SU-DHL-6 (cell line): ENCODE results near the gene SATL1.
A peak's percentile ranks its signal among the peaks of the same experiment; 100 is the strongest.

Experiments
- H2AFZ ChIP-seq: fragments of 200-600 bp; sonication (generic); 2 replicates; pipeline ENCODE4 v1.6.1; 2014; ENCODE audit warnings: low read depth, mild to moderate bottlenecking, moderate library complexity, mixed read lengths, antibody characterized with exemption, low read length; ENCODE audit not compliant: severe bottlenecking
- H3F3A ChIP-seq: fragments of 200-600 bp; shearing (Covaris generic); 2 replicates; pipeline ENCODE4 v1.6.0; 2016; ENCODE audit warnings: antibody characterized with exemption, mild to moderate bottlenecking; ENCODE audit not compliant: insufficient read depth
- H3K27ac ChIP-seq: fragments of 200-600 bp; sonication (generic); 2 replicates; pipeline ENCODE4 v1.5.1; 2016; ENCODE audit warnings: low read depth, mild to moderate bottlenecking, low read length, moderate library complexity, mixed read lengths
- H3K27me3 ChIP-seq: fragments of 200-600 bp; sonication (generic), shearing (Covaris generic); 2 replicates; pipeline ENCODE4 v1.6.0; 2014; ENCODE audit warnings: mild to moderate bottlenecking, low read length
- H3K36me3 ChIP-seq: fragments of 200-600 bp; sonication (generic); 2 replicates; pipeline ENCODE4 v1.6.1; 2014; ENCODE audit warnings: mild to moderate bottlenecking, low read length, mixed read lengths
- H3K4me2 ChIP-seq: fragments of 300-600, 200-600 bp; shearing (Covaris generic), sonication (generic); 2 replicates; pipeline ENCODE4 v1.6.0; 2014; ENCODE audit warnings: low read length, low read depth, mild to moderate bottlenecking; ENCODE audit not compliant: poor library complexity, severe bottlenecking
- H3K4me3 ChIP-seq: fragments of 200-600 bp; sonication (generic); 2 replicates; pipeline ENCODE4 v1.5.1; 2014; ENCODE audit warnings: antibody characterized with exemption, low read length, mild to moderate bottlenecking, mixed read lengths; ENCODE audit not compliant: insufficient read depth, poor library complexity, severe bottlenecking
- H3K79me2 ChIP-seq: fragments of 200-600 bp; sonication (generic); 2 replicates; pipeline ENCODE4 v1.6.1; 2014; ENCODE audit warnings: mild to moderate bottlenecking, low read length, moderate library complexity; ENCODE audit not compliant: insufficient read depth
- H3K9ac ChIP-seq: fragments of 200-600 bp; sonication (generic); 2 replicates; pipeline ENCODE4 v1.7.0; 2014; ENCODE audit warnings: mild to moderate bottlenecking, low read length
- H3K9me2 ChIP-seq: fragments of 200-600 bp; sonication (generic); replicated peaks from 2 replicates; pipeline ENCODE4 v1.6.1; 2014; ENCODE audit warnings: low read length; ENCODE audit not compliant: insufficient read depth
- H3K9me3 ChIP-seq: fragments of 200-600 bp; sonication (generic); 2 replicates; pipeline ENCODE4 v1.6.1; 2014; ENCODE audit warnings: low read length, mixed read lengths; ENCODE audit not compliant: insufficient read depth
- H4K20me1 ChIP-seq: fragments of 200-600 bp; sonication (generic); 2 replicates; pipeline ENCODE4 v1.6.1; 2014; ENCODE audit warnings: low read depth, mild to moderate bottlenecking, antibody characterized with exemption, low read length, moderate library complexity, mixed read lengths
- EZH2phosphoT487 ChIP-seq: fragments of 200-600 bp; sonication (generic), shearing (Covaris generic); conservative IDR thresholded peaks from 2 replicates; pipeline ENCODE4 v1.6.1; 2018; ENCODE audit warnings: mild to moderate bottlenecking, antibody characterized with exemption, low read length, moderate library complexity, mixed read lengths
- TF ChIP-seq, protein P1 (sequence below): fragments of 200-600 bp; sonication (generic); IDR thresholded peaks from one replicate; pipeline ENCODE4 v1.5.1; 2017; ENCODE audit warnings: antibody characterized with exemption, mild to moderate bottlenecking, low read length, moderate library complexity; ENCODE audit not compliant: insufficient read depth, poor library complexity, severe bottlenecking

SATL1 gene

DNA sequence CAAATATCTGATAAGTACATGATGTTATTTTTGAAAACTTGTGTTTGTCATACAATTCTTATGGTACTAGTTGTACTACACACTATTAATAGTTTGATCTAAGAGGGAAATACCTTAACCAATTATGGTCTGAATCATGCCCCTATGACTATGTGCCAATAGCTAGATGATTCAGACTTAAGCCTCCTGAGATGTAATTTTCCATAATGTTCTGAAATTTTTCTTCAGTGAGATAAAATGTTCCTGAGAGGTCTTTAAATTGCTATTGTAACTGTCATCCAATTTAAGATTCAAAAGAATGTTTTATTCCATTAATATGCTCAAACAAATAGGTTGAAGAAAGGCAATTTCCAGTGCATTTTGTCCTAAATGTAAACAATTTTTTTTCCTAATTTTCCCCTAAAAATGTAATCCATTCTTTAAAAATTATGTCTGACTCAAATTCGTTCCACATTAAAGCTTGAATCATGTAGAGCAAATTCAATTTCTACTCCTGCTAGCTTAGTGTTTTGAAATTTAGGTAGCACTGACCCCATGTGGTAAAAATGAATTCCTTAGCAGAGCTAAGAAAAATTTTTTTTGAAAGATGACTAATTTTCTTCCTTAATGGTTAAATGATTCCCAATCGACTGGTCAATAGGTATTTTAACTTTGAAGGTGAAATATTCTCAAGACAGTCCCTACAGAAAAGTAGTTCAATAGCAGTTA, 190.8 kb downstream of the SATL1 start:
- no peak overlapping the region for H3K4me2 ChIP-seq

DNA sequence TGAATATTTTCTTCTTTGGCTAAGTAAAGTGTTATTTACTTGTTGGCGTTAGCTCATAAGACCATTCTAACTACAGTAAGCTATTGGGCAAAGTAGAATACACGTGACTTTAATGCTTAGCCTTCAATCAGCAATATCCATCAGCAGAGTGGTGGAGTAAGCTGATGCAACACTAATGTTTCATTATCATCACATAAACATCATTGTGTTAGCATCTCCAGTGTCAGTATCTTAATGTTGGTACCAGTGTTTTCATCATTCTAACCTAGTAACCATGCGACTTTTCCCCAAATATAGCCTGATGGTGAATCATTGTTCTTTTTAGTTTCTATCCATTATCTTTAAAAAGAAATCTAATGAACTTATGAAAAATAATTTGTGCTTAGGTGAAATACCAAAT, 191.4 kb downstream of the SATL1 start:
- Histone ChIP-seq H3K4me3 (no peak overlapping the region), H4K20me1 (no peaks in the 10 kb centered on the region), H3K27ac (no peak overlapping the region), H3F3A (no peaks in the 10 kb centered on the region), H3K9me3 (no peaks in the 10 kb centered on the region), H3K79me2 (no peaks in the 10 kb centered on the region), H3K9ac (no peak overlapping the region), H3K4me2 (no peak overlapping the region), H3K27me3 (no peaks in the 10 kb centered on the region), H2AFZ (no peak overlapping the region), H3K9me2 (no peaks in the 10 kb centered on the region), H3K36me3 (no peaks in the 10 kb centered on the region)
- TF ChIP-seq, protein P1, sequence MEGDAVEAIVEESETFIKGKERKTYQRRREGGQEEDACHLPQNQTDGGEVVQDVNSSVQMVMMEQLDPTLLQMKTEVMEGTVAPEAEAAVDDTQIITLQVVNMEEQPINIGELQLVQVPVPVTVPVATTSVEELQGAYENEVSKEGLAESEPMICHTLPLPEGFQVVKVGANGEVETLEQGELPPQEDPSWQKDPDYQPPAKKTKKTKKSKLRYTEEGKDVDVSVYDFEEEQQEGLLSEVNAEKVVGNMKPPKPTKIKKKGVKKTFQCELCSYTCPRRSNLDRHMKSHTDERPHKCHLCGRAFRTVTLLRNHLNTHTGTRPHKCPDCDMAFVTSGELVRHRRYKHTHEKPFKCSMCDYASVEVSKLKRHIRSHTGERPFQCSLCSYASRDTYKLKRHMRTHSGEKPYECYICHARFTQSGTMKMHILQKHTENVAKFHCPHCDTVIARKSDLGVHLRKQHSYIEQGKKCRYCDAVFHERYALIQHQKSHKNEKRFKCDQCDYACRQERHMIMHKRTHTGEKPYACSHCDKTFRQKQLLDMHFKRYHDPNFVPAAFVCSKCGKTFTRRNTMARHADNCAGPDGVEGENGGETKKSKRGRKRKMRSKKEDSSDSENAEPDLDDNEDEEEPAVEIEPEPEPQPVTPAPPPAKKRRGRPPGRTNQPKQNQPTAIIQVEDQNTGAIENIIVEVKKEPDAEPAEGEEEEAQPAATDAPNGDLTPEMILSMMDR: no peak

More for the DNA sequence above, 190.8 kb downstream of the SATL1 start:
- Histone ChIP-seq H3F3A (no peaks in the 10 kb centered on the region), H3K9me3 (no peaks in the 10 kb centered on the region), H3K79me2 (no peaks in the 10 kb centered on the region), H3K27ac (no peak overlapping the region), H3K27me3 (no peaks in the 10 kb centered on the region), H3K9ac (no peak overlapping the region), H3K9me2 (no peaks in the 10 kb centered on the region), H4K20me1 (no peaks in the 10 kb centered on the region), H3K4me3 (no peak overlapping the region), H3K36me3 (no peaks in the 10 kb centered on the region), H2AFZ (no peak overlapping the region)
- TF ChIP-seq EZH2phosphoT487: no peak
- TF ChIP-seq, protein P1: peak; percentile 22

DNA sequence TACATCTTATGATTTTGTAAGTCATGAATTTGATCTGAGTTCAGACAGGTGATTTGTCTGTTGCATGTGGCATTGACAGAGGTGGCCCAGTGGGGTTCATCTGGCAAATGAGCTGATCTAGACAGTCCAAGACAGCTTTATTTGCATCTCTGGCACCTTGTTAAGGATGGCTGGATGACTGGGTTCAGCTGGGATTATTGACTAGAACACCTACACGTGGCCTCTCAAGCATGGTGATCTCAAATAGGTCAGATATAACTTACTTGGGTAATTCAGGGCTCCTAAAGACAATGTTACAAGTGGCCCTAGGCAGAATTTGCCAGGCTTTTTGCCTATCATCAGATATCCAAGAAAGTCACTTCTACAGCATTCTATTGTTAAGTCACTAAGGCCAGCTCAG, 192.0 kb downstream of the SATL1 start:
- H3K9me2 ChIP-seq: no peaks in the 10 kb centered on the region
- no peak overlapping the region for H2AFZ ChIP-seq
- no peaks in the 10 kb centered on the region for H3K9me3 ChIP-seq
- no peak overlapping the region for H3K4me2 ChIP-seq
- no peak overlapping the region for H3K27ac ChIP-seq
- no peaks in the 10 kb centered on the region for H3K79me2 ChIP-seq
- H3K4me3 ChIP-seq: no peak overlapping the region
- H3F3A ChIP-seq: no peaks in the 10 kb centered on the region
- no peaks in the 10 kb centered on the region for H4K20me1 ChIP-seq
- no peaks in the 10 kb centered on the region for H3K27me3 ChIP-seq
- H3K36me3 ChIP-seq: no peaks in the 10 kb centered on the region
- no peak overlapping the region for H3K9ac ChIP-seq
- TF ChIP-seq, protein P1: no peak
- TF ChIP-seq EZH2phosphoT487: no peak
